Stimulated activated CD4-positive, alpha-beta T cell treated with anti-CD3 and anti-CD28 coated beads, Interleukin-2, amount 100 ng/mL, for 4 hours (primary cell): ENCODE results near the gene PTGS2.
A peak's percentile ranks its signal among the peaks of the same experiment; 100 is the strongest.

Source experiments
- DNase-seq: peaks from one replicate; pipeline ENCODE4 v3.0.0-alpha.2; 2020; ENCODE audit warnings: low read depth

The PTGS2 gene

GRCh38 chr1:186680245-186681061 is at the start of gene PTGS2:
Gene PTGS2 (minus strand): TSS chr1:186680423. CDS start chr1:186680290, 133 bp downstream.
- peak; percentile 3 for DNase-seq

DNA sequence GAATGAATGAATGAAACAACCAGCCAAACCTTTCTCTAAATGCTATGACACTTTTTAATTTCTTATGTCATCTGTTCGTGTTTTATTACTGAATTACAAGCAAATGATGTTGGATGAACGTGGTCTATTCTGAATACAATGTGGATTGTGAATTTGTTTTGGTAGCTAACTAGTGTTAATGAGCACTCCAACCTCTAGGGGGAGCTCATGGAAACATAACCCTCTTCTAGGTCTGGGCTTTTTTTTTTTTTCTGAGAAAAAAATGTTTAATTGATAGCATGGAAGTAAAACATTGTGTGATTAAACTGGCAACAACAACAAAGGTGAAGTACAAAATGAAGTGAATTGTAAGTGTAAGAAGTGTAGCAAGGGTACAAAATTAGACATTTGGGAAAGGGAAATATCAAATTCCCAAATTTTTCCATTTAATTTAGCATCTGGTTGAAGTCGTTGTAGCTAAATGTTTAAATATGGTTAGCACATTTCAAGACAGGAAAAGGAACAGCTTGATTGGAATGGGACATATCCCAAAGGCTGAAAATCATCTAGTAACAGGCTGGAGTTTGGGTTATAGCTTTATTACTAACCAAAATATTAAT is 42.6 kb upstream of the PTGS2 start:
- DNase-seq, result no peak

GRCh38 chr1:186717286-186717685 is 37.1 kb upstream of the PTGS2 start:
- no peak for DNase-seq

GRCh38 chr1:186715887-186716809 is 35.9 kb upstream of the PTGS2 start:
- no peak for DNase-seq

DNA sequence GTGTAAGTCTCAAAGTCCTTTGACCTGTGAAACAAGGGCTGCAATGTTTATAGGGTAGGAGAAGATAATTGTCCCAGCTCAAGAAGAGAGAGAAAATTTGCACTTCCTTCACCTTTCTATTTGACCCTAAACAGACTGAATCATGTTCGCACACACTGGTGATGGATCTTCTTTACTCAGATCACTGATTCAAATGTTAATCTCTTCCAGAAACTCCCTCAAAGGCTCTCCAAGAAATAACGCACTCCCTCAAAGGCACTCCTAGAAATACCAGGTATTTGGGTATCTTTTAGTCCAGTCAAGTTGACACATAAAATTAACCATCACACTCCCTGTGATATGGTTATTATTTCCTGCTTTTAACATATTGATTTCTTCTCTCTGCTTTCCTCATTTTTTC is 30.5 kb upstream of the PTGS2 start:
- no peak for DNase-seq

- DNase-seq, result no peak
Measured at GRCh38 chr1:186708694-186709097, 28.5 kb upstream of the PTGS2 start.

DNA sequence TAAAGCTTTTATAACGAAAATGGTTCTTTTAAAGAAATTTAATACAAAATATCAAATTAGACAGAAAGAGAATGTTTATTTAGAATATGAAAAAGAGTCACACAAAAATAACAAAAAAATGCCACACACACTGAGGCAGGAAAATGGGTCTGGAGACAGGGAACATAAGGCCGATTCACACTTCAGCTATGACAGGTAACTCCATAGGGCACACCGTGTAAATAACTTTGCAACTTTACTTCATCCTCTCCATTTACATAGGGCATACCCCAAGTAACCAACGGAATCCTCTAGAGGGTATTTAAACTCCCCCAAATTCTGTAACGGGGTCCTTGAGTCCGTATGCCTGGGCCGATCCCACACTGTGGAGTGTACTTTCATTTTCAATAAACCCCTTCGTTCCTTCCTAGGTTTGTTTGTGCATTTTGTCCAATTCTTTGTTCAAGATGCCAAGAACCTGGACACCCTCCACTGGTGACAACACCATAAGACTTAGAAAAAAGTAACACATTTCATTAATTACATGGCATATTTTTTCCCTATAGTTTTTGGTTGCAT is 23.1 kb upstream of the PTGS2 start:
- no peak for DNase-seq

DNA sequence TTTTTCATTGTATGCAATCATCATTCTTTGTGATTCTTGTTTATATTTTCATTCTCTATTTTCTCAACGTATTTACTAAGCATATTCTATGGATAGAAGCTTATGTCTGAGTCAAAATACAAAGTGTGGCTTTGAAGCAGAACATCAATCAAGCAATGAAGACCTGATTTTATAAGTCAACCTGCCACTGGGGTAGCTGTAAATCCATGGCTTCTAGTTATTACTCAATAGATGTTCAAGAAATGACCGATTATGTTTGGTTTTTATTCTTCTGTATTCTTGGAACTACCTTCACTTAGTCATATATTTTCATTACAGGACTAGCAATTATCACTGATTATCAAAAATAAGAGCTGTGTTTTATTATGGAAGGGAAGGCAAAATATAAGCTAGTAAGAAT is 20.5 kb upstream of the PTGS2 start:
- no peak for DNase-seq

DNA sequence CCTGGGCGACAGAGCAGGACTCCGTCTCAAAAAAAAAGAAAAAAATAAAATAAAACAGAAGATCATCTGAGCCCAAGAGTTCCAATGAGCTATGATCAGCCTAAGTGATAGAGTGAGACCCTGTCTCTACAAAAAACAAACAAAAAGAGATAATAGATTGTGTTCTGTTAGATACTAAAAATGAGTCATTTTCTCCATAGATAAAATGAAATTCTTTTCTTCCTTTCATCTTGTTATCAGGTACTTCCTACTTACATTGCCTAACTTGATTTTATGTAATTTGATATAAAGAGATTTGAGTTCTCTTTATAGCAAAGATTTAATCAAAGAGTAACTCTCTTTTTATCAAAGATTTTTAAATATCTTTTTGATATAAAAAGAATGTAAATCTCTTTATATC is 19.3 kb upstream of the PTGS2 start:
- no peak for DNase-seq

DNA sequence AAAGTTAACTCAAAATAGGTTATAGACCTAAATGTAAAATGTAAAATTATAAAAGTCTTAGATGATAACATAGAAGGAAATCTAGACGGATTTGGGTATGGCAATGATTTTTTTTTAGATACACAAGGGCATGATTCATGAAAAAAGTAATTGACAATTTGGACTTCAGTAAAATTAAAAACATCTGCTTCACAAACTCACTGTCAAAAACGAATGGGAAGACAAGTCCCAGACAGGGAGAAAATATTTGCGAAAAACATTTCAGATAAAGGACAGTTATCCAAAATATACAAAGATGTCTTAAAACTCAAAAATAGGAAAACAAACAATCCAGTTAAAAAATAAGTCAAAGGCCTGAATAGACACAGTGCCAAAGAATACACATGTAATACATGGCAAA is 9.7 kb upstream of the PTGS2 start:
- no peak for DNase-seq

DNA sequence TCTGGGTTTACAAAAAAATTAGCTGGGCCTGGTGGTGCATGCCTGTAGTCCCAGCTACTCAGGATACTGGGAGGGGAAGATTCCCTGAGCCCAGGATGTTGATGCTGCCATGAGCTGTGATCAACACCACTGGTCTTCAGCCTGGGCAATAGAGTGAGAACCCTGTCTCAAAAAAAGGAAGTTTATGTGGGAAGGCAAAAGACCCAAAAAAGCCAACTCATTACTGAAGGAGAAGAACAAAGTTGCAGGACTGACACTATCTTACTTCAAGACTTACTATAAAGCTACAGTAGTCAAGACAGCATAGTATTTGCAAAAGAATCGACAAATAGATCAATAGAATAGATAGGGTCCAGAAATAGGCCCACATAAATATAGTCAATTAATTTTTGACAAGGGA is 9.2 kb upstream of the PTGS2 start:
- no peak for DNase-seq

GRCh38 chr1:186683652-186684410 is 3.6 kb upstream of the PTGS2 start:
- no peak for DNase-seq

GRCh38 chr1:186682736-186683135 is 2.5 kb upstream of the PTGS2 start:
- DNase-seq, result no peak

GRCh38 chr1:186681801-186682200 is 1.6 kb upstream of the PTGS2 start:
- DNase-seq, result no peak

DNA sequence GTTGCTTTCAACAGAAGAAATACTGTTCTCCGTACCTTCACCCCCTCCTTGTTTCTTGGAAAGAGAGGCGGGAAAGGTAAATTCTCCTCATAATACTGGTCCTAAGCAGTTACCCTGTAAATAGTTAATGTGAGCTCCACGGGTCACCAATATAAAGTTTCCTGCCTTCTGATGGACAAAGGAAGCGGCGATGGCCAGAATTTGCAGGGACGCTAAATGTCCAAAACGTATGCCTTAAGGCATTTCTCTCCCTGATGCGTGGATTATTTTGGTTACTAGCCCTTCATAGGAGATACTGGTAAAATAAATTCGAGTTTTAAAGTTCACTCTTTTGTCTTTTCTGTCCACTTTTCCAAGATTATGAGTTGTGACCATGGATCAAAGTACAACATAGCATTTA is 898 bp upstream of the PTGS2 start:
- DNase-seq, result no peak

- DNase-seq, result no peak
Measured at GRCh38 chr1:186679924-186680244, 339 bp downstream of the PTGS2 start.

GRCh38 chr1:186678155-186678554 is 2.1 kb downstream of the PTGS2 start:
- no peak for DNase-seq

DNA sequence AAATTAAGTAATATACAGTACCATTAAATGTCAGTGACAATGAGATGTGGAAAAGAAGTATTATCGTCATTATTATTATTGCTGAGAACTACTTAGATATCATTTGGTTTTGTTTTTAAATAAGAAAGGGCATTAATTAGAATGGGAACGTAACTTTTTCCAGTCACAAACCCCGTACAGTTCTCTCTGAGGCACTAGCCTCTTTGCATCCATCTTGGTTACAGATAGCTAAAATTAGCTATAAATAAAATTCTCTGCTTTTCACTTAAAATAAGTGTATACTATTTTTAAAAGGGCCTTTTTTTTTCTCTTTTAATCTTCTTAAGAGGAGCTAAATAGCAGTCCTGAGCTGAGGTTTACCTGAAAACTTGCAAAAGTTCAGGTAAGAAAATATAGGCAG is 7.6 kb downstream of the PTGS2 start:
- DNase-seq, result no peak

GRCh38 chr1:186672131-186672530 is 8.1 kb downstream of the PTGS2 start:
- DNase-seq, result no peak

DNA sequence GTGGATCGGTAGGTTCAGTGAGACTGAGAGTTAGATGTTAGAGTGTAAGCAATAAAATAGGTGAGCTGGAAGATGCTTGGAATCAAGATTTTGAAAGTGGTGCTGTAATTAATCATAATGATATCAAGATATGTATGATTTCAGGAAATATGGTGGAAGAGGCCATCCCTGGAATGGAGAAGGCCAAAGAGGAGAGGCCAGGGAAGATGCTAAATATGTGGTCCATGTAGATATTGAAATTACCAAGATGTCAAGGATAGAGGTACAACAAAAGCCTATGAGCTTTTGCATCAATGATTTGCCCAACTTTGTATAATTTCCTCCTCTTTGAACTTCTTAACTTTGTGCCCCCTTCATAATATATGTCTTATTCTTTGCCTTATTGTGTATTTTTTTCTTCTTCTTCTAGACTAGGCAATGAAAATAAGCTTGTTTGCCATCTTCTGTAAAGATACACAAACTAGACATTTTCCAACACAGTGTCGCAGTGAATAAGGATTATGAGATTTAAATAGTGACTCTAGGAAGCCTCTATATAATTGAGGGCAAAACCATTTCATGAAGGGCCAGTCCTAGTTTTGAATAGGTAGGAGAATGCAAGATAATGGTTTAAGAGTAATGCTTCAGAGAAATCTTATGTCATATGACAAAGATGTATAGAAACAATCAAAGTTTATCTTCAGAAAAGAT is 8.9 kb downstream of the PTGS2 start:
- no peak for DNase-seq
